Effector memory CD4-positive, alpha-beta T cell (primary cell): ENCODE measurements around the gene ABHD12.

Experiments
- DNase-seq, 3 donors: peaks; one replicate each; pipeline ENCODE4 v3.0.0-alpha.2; 2020
- H3K27ac ChIP-seq: 2 replicates; pipeline ENCODE4 v1.7.0; 2013; ENCODE audit warnings: mild to moderate bottlenecking, low read length, moderate library complexity; ENCODE audit not compliant: insufficient read depth, poor library complexity, severe bottlenecking
- H3K27me3 ChIP-seq: replicated peaks from 2 replicates; pipeline ENCODE4 v1.7.0; 2013; ENCODE audit warnings: mild to moderate bottlenecking, low read length; ENCODE audit not compliant: insufficient read depth, control insufficient read depth, poor library complexity, severe bottlenecking
- H3K36me3 ChIP-seq: 2 replicates; pipeline ENCODE4 v1.7.0; 2013; ENCODE audit warnings: mild to moderate bottlenecking, low read length, moderate library complexity; ENCODE audit not compliant: control insufficient read depth, insufficient read depth
- H3K4me1 ChIP-seq: 2 replicates; pipeline ENCODE4 v1.7.0; 2013; ENCODE audit warnings: low read length, mild to moderate bottlenecking; ENCODE audit not compliant: control insufficient read depth, insufficient read depth, poor library complexity, severe bottlenecking
- H3K4me3 ChIP-seq: 2 replicates; pipeline ENCODE4 v1.7.0; 2013; ENCODE audit warnings: low read length, low read depth, mild to moderate bottlenecking; ENCODE audit not compliant: insufficient read depth, poor library complexity, severe bottlenecking
- H3K9me3 ChIP-seq: 2 replicates; pipeline ENCODE4 v1.7.0; 2013; ENCODE audit warnings: mild to moderate bottlenecking, low read length, moderate library complexity; ENCODE audit not compliant: control insufficient read depth

ABHD12 gene

DNA sequence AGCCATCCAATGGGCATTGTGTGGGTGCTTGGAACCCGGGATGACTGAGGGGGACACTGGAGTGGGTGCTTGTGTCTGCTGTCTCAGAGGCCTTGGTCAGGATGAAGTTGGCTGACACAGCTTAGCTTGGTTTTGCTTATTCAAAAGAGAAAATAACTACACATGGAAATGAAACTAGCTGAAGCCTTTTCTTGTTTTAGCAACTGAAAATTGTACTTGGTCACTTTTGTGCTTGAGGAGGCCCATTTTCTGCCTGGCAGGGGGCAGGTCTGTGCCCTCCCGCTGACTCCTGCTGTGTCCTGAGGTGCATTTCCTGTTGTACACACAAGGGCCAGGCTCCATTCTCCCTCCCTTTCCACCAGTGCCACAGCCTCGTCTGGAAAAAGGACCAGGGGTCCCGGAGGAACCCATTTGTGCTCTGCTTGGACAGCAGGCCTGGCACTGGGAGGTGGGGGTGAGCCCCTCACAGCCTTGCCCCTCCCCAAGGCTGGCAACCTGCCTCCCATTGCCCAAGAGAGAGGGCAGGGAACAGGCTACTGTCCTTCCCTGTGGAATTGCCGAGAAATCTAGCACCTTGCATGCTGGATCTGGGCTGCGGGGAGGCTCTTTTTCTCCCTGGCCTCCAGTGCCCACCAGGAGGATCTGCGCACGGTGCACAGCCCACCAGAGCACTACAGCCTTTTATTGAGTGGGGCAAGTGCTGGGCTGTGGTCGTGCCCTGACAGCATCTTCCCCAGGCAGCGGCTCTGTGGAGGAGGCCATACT, 93.3 kb downstream of the ABHD12 start:
- no peaks in the 10 kb centered on the region for H3K9me3 ChIP-seq

GRCh38 chr20:25296094-25297093, 94.2 kb downstream of the ABHD12 start:
- H3K4me3 ChIP-seq: no peak overlapping the region
- peaks cover 6% of the 10 kb centered on the region for H3K36me3 ChIP-seq
- H3K9me3 ChIP-seq: no peaks in the 10 kb centered on the region
- no peak overlapping the region for H3K27ac ChIP-seq
- no peaks in the 10 kb centered on the region for H3K27me3 ChIP-seq
- peaks cover 3% of the 10 kb centered on the region for H3K4me1 ChIP-seq
- DNase-seq: no peak

More for the DNA sequence above, 93.3 kb downstream of the ABHD12 start:
- Histone ChIP-seq H3K36me3 (peaks cover 6% of the 10 kb centered on the region), H3K27me3 (no peaks in the 10 kb centered on the region), H3K27ac (no peak overlapping the region), H3K4me3 (no peak overlapping the region), H3K4me1 (peaks cover 3% of the 10 kb centered on the region)
- no peak for DNase-seq

- peaks cover 3% of the 10 kb centered on the region for H3K4me1 ChIP-seq
- H3K27ac ChIP-seq: no peak overlapping the region
- DNase-seq: no peak
- H3K4me3 ChIP-seq: no peak overlapping the region
- no peaks in the 10 kb centered on the region for H3K27me3 ChIP-seq
- no peaks in the 10 kb centered on the region for H3K9me3 ChIP-seq
- peaks cover 7% of the 10 kb centered on the region for H3K36me3 ChIP-seq
Observed at GRCh38 chr20:25295386-25296093, 95.1 kb downstream of the ABHD12 start.

- H3K4me1 ChIP-seq: peaks cover 3% of the 10 kb centered on the region
- peak in 2 of 3 donors; percentile 14 to 15 for DNase-seq
- peaks cover 7% of the 10 kb centered on the region for H3K36me3 ChIP-seq
- H3K27ac ChIP-seq: no peak overlapping the region
- H3K9me3 ChIP-seq: no peaks in the 10 kb centered on the region
- H3K4me3 ChIP-seq: no peak overlapping the region
- H3K27me3 ChIP-seq: no peaks in the 10 kb centered on the region
Observed at GRCh38 chr20:25294459-25295385, 95.9 kb downstream of the ABHD12 start.

- Histone ChIP-seq H3K9me3 (no peaks in the 10 kb centered on the region), H3K27me3 (no peaks in the 10 kb centered on the region), H3K27ac (no peak overlapping the region), H3K4me1 (peaks cover 3% of the 10 kb centered on the region), H3K4me3 (no peak overlapping the region), H3K36me3 (peaks cover 7% of the 10 kb centered on the region)
- no peak for DNase-seq
Observed at GRCh38 chr20:25293910-25294458, 96.7 kb downstream of the ABHD12 start.

DNA sequence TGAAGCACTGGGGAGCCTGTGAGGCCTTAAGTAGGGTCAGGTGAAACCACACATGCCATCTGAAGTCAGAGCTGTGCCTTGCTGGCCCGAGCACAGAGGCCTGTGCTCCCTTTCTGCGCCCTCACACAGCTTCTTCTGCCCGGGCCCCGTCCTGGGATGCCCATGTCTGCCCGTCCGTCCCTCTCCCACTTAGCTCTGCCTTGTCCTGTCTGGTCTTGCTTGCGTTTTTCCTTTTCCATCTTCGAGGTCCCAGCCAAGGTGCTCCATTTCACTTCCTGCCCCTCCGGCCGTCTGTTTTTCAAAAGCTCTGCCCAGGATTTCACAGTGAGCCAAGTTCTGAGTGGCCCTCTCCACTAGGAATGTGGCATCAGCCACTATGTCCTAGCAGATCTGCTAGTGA, 97.1 kb downstream of the ABHD12 start:
- Histone ChIP-seq H3K9me3 (no peaks in the 10 kb centered on the region), H3K4me3 (no peak overlapping the region), H3K4me1 (peaks cover 3% of the 10 kb centered on the region), H3K27ac (no peak overlapping the region), H3K27me3 (no peaks in the 10 kb centered on the region), H3K36me3 (peaks cover 7% of the 10 kb centered on the region)
- no peak for DNase-seq

DNA sequence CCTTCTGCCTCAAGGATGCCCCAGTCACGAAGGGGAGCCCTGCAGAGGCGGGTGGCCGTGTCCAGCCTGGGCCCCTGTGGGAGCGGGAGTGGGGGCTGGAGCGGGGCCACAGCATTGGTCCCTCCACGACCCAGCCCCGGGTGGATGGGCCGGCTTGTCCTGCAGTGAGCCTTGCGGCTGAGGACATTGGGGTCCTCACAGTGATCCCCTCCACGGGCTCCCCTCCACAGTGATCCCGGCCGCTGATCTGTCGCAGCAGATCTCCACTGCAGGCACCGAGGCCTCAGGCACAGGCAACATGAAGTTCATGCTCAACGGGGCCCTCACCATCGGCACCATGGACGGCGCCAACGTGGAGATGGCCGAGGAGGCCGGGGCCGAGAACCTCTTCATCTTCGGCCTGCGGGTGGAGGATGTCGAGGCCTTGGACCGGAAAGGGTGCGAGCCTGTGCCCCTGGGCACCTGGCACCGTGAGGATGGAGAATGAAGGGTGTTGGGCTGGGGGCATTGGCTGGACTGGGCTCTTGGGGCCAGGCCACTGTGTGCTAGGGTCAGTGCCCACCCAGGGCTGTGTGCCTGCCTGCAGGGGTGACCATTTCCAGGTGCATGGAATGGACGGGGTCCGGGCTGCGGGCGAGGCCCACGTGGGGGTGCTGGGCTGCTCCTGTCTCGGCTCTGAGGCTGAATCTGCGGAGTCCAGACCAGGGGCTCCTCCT, 98.3 kb downstream of the ABHD12 start:
- no peak for DNase-seq
- peaks cover 7% of the 10 kb centered on the region for H3K36me3 ChIP-seq
- no peak overlapping the region for H3K27ac ChIP-seq
- H3K9me3 ChIP-seq: no peaks in the 10 kb centered on the region
- H3K4me1 ChIP-seq: peaks cover 3% of the 10 kb centered on the region
- no peaks in the 10 kb centered on the region for H3K27me3 ChIP-seq
- no peak overlapping the region for H3K4me3 ChIP-seq

GRCh38 chr20:25291432-25292133, 99.1 kb downstream of the ABHD12 start:
- Histone ChIP-seq H3K4me3 (no peak overlapping the region), H3K27me3 (no peaks in the 10 kb centered on the region), H3K27ac (no peak overlapping the region), H3K9me3 (no peaks in the 10 kb centered on the region), H3K4me1 (peaks cover 3% of the 10 kb centered on the region), H3K36me3 (peaks cover 14% of the 10 kb centered on the region)
- no peak for DNase-seq
